Smooth muscle cell (in vitro differentiated cells): ENCODE data around the gene SIGLEC5. TPM values are rescaled to one million over a fixed set of nuclear protein-coding genes. Genes with fewer than 3 reads are reported as not detected.
A peak's percentile ranks its signal among the peaks of the same experiment; 100 is the strongest.

Source experiments
- DNase-seq: peaks from one replicate; lab custom pipeline; 2025; ENCODE audit not compliant: unreplicated experiment; lab: John Stamatoyannopoulos, UW
- H2AFZ ChIP-seq: fragments of 200-600 bp; sonication (generic); 2 replicates; pipeline ENCODE4 v1.6.0; 2016; ENCODE audit warnings: antibody characterized with exemption, low read depth, mild to moderate bottlenecking
- H3F3A ChIP-seq: fragments of 200-600 bp; sonication (generic); 2 replicates; pipeline ENCODE4 v1.6.0; 2017; ENCODE audit warnings: antibody characterized with exemption, low read depth
- H3K27ac ChIP-seq: fragments of 200-600 bp; sonication (generic); 2 replicates; pipeline ENCODE4 v1.5.1; 2016; ENCODE audit warnings: low read depth, mild to moderate bottlenecking
- H3K27me3 ChIP-seq: fragments of 200-600 bp; sonication (generic); 2 replicates; pipeline ENCODE4 v1.6.1; 2016; ENCODE audit warnings: low read depth, mild to moderate bottlenecking
- H3K36me3 ChIP-seq: fragments of 200-600 bp; sonication (generic); 2 replicates; pipeline ENCODE4 v1.5.1; 2016; ENCODE audit warnings: low read depth
- H3K4me1 ChIP-seq: fragments of 200-600 bp; sonication (generic); 2 replicates; pipeline ENCODE4 v1.5.1; 2016; ENCODE audit warnings: low read depth
- H3K4me2 ChIP-seq: fragments of 200-600 bp; sonication (generic); 2 replicates; pipeline ENCODE4 v1.6.0; 2016; ENCODE audit warnings: mild to moderate bottlenecking
- H3K4me3 ChIP-seq: fragments of 200-600 bp; sonication (generic); 2 replicates; pipeline ENCODE4 v1.5.1; 2016; ENCODE audit warnings: mild to moderate bottlenecking
- H3K79me2 ChIP-seq: fragments of 200-600 bp; sonication (generic); 2 replicates; pipeline ENCODE4 v1.6.0; 2016; ENCODE audit warnings: low read depth, mild to moderate bottlenecking
- H3K9ac ChIP-seq: fragments of 200-600 bp; sonication (generic); 2 replicates; pipeline ENCODE4 v1.6.0; 2016; ENCODE audit warnings: low read depth
- H3K9me3 ChIP-seq: fragments of 200-600 bp; sonication (generic); replicated peaks from 2 replicates; pipeline ENCODE4 v1.5.1; 2016; ENCODE audit warnings: low read depth
- H4K20me1 ChIP-seq: fragments of 200-600 bp; sonication (generic); 2 replicates; pipeline ENCODE4 v1.6.0; 2016; ENCODE audit warnings: low read depth
- CTCF ChIP-seq: fragments of 200-600 bp; sonication (generic); IDR thresholded peaks from 2 replicates; pipeline ENCODE4 v1.5.1; 2017; ENCODE audit warnings: borderline replicate concordance, mild to moderate bottlenecking, antibody characterized with exemption; ENCODE audit not compliant: insufficient read depth, poor library complexity, severe bottlenecking
- WGBS: methylation state at CpG from one replicate; pipeline ENCODE4 v1.1.7; 2016; ENCODE audit warnings: low lambda C conversion rate; 5-methylcytosine and 5-hydroxymethylcytosine counted together
- polyA plus RNA-seq: library from polyadenylated mRNA; unstranded; fragments of >200 nt; fragmentation: Nextera tagmentation; extraction: Ambion mirVana; gene quantifications from 2 replicates; pipeline ENCODE4 v1.2.1, GENCODE V29; 2016
- total RNA-seq: library from RNA; depleted of rRNA; stranded (reverse); fragments of >200 nt; gene quantifications from 2 replicates; pipeline ENCODE4 v1.2.3, GENCODE V29; 2014

Gene SIGLEC5
- total and polyA plus RNA-seq, 2 experiments from 2014 or later: not detected

GRCh38 chr19:51640386-51640785, 10.2 kb upstream of the SIGLEC5 start:
- no peak overlapping the region for H2AFZ ChIP-seq
- H3K27ac ChIP-seq: no peak overlapping the region
- H3K4me1 ChIP-seq: no peaks in the 10 kb centered on the region
- peaks cover 7% of the 10 kb centered on the region for H3K9me3 ChIP-seq
- no peaks in the 10 kb centered on the region for H3K36me3 ChIP-seq
- no peaks in the 10 kb centered on the region for H3K27me3 ChIP-seq
- H3F3A ChIP-seq: no peaks in the 10 kb centered on the region
- no peak for TF ChIP-seq CTCF
- H3K4me2 ChIP-seq: no peak overlapping the region
- no peaks in the 10 kb centered on the region for H3K79me2 ChIP-seq
- no peak overlapping the region for H3K9ac ChIP-seq
- no peak overlapping the region for H3K4me3 ChIP-seq
- no peak for DNase-seq
- 93% methylated on average over 3 of the region's 3 CpGs for WGBS
- no peaks in the 10 kb centered on the region for H4K20me1 ChIP-seq

- no peak overlapping the region for H3K27ac ChIP-seq
- 44% methylated on average over 4 of the region's 4 CpGs for WGBS
- H3K79me2 ChIP-seq: no peaks in the 10 kb centered on the region
- H3K4me2 ChIP-seq: no peak overlapping the region
- H3K36me3 ChIP-seq: no peaks in the 10 kb centered on the region
- H3K27me3 ChIP-seq: no peaks in the 10 kb centered on the region
- no peak for DNase-seq
- no peaks in the 10 kb centered on the region for H4K20me1 ChIP-seq
- H3K4me1 ChIP-seq: no peaks in the 10 kb centered on the region
- H3K4me3 ChIP-seq: no peak overlapping the region
- H3F3A ChIP-seq: no peaks in the 10 kb centered on the region
- TF ChIP-seq CTCF: no peak
- H2AFZ ChIP-seq: no peak overlapping the region
- peaks cover 7% of the 10 kb centered on the region for H3K9me3 ChIP-seq
- H3K9ac ChIP-seq: no peak overlapping the region
Measured at GRCh38 chr19:51639916-51640315, 9.7 kb upstream of the SIGLEC5 start.

GRCh38 chr19:51637362-51637978, 7.3 kb upstream of the SIGLEC5 start:
- no peaks in the 10 kb centered on the region for H3K27me3 ChIP-seq
- TF ChIP-seq CTCF: peak; percentile 20

DNA sequence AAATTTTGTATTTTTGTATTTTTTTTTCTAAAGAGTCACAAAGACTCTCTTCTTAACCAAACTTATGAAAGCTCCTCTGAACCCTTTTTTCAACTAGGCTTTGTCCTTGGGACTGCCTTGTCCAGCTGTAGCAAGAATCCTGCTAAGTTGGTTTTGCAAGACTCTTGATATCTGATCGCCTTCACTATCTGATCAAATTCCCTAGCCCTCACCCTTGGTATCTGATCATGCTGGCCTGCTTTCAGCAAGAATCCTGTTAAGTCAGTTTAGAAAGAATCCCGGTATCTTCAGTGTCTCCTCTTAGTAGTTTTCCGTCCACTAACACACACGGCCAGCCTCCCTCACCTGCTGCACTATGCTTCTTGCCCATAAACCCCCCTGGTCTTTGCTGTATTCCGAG, 1.9 kb upstream of the SIGLEC5 start:
- H3K27me3 ChIP-seq: no peaks in the 10 kb centered on the region
- H3K79me2 ChIP-seq: no peaks in the 10 kb centered on the region
- H4K20me1 ChIP-seq: no peaks in the 10 kb centered on the region
- no peaks in the 10 kb centered on the region for H3F3A ChIP-seq
- no peak overlapping the region for H3K4me3 ChIP-seq
- WGBS: 70% methylated on average over 5 of the region's 5 CpGs
- no peak overlapping the region for H2AFZ ChIP-seq
- no peak overlapping the region for H3K9ac ChIP-seq
- H3K4me2 ChIP-seq: no peak overlapping the region
- H3K36me3 ChIP-seq: no peaks in the 10 kb centered on the region
- TF ChIP-seq CTCF: no peak
- no peaks in the 10 kb centered on the region for H3K9me3 ChIP-seq
- no peaks in the 10 kb centered on the region for H3K4me1 ChIP-seq
- DNase-seq: no peak
- H3K27ac ChIP-seq: no peak overlapping the region

More at GRCh38 chr19:51637362-51637978, 7.3 kb upstream of the SIGLEC5 start:
- no peaks in the 10 kb centered on the region for H3K79me2 ChIP-seq
- no peak overlapping the region for H3K4me3 ChIP-seq
- no peaks in the 10 kb centered on the region for H3F3A ChIP-seq
- peaks cover 7% of the 10 kb centered on the region for H3K9me3 ChIP-seq
- no peak overlapping the region for H3K4me2 ChIP-seq
- WGBS: 13% methylated on average over 5 of the region's 5 CpGs
- DNase-seq: no peak
- H4K20me1 ChIP-seq: no peaks in the 10 kb centered on the region
- H3K36me3 ChIP-seq: no peaks in the 10 kb centered on the region
- no peak overlapping the region for H3K27ac ChIP-seq
- no peaks in the 10 kb centered on the region for H3K4me1 ChIP-seq
- H3K9ac ChIP-seq: no peak overlapping the region
- H2AFZ ChIP-seq: no peak overlapping the region
